ENCODE results near the gene UTP4.

GRCh38 chr16:69108905-69109252, 23.6 kb upstream of the UTP4 start:
- TF ChIP-seq POLR2A (IDR thresholded peaks at IDR 0.05) (no peak), CTCF (IDR thresholded peaks at IDR 0.05) (no peak)
